GM18517 (cell line): Measurements from ENCODE around the gene EIF2S2.

Source experiments
- ATAC-seq: cut with Tn5 transposase; IDR thresholded peaks from one replicate; pipeline ENCODE4 v1.9.1; 2021; ENCODE audit warnings: mild to moderate bottlenecking, moderate library complexity; ENCODE audit not compliant: unreplicated experiment

The EIF2S2 gene

GRCh38 chr20:34066476-34067090 lies 45.5 kb downstream of the EIF2S2 start:
- no peak for ATAC-seq

- ATAC-seq = no peak
These were observed 46.8 kb downstream of the EIF2S2 start for GRCh38 chr20:34065260-34065659.

GRCh38 chr20:34064286-34064685 lies 47.8 kb downstream of the EIF2S2 start:
- ATAC-seq = no peak

DNA sequence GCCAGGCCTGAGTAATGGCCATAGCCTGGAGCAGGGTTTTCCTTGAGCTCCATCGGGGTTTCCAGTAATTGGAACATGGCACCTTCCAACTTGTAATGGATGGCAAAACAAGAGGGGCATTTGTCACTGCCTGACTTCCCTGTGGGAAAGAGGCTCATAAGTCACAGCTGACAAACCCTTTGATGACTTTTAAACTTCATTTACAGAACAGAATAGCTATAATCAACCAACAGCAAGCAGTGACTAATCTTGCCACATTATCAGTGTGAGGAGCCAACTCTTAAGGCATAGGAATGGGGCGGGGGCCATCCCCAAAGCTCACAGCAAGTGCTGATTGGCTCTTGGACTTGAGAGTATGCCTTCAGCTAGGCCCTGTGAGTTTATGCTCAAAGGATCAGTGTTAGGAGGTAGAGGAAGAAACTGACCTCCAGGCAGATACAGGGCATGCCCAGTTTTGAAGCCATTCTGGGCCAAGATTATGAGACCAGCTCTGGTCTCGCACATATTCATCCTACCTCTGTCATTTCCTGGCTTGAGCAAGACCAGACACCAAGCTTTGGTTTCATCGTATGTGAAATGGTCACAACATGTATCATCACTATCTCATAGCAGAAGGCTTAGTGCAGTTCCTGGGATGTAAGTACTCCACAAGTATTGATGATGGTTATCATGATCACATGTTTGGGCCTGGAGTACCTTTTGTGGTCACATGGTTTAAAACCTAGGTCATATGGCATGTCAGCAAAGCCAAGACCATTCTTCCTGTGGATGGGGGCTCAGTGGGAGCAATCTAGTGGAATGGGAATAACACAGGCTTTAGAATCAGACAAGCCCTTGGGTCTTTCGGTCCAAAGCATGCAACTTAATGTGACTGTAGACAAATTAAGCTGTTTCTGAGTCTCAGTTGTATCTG lies 49.2 kb downstream of the EIF2S2 start:
- no peak for ATAC-seq

- ATAC-seq = no peak
These were observed 50.3 kb downstream of the EIF2S2 start for GRCh38 chr20:34061695-34062094.

DNA sequence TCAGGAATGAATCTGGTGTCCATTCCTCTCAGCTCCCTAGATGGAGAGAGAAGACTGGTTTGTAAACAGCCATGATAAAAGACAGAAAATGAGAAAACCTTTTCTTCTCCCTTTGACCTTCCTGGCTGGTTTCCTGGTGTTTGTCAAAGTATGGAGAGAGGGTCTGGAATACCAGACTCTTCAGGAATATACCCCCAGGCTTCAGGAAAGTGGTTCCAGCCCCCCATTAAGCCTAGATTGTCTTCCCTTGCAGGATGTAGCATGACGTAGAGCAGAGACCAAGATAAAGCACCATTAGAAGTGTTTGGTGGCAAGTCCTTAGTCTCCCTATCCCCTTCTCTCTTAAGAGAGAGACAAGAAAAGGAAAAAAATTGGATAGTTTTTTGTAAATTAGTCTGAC lies 51.1 kb downstream of the EIF2S2 start:
- no peak for ATAC-seq

DNA sequence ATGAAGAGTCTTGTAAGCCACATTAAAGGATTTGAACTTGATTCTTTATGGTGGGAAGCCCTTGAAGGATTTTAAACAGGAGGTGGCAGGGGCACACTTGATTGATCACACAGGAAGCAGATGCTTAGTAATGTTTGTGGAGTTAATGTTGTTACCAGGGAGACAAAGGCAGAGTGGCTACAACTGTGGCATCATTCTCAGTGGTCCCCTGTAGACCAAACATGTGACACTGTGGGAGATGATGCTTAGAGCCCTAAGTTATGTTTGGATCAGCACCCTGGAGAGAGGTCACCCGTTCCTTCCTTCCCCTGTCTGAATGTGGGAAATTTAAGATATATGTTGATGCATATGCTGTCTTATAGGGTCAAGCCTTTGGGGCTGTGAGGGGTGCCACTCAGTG lies 53.2 kb downstream of the EIF2S2 start:
- no peak for ATAC-seq

GRCh38 chr20:34055290-34055689 lies 56.8 kb downstream of the EIF2S2 start:
- ATAC-seq = no peak

GRCh38 chr20:34052414-34052813 lies 59.6 kb downstream of the EIF2S2 start:
- no peak for ATAC-seq

GRCh38 chr20:34049897-34050695 lies 61.9 kb downstream of the EIF2S2 start:
- ATAC-seq = no peak

DNA sequence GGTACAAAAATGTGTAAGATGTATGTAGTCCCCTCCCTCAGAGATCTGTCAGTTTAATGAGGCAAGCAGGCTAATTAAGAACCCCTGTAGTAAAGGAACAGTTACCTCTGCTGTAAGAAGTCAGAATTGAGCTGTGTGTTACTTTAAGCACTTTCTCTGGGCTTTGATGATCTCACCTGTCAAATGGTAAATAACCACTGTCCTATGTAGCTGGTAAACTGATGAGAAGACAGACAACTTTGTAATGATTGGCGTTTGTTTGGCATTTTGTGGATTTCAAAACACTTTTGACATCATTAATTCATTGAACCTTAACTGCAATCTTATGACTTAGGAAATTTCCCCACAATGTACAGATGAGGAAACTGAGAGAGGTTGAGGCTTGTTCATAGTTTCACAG lies 62.7 kb downstream of the EIF2S2 start:
- no peak for ATAC-seq

GRCh38 chr20:34047917-34048316 lies 64.1 kb downstream of the EIF2S2 start:
- ATAC-seq = no peak

- no peak for ATAC-seq
These were observed 64.9 kb downstream of the EIF2S2 start for GRCh38 chr20:34047010-34047687.

DNA sequence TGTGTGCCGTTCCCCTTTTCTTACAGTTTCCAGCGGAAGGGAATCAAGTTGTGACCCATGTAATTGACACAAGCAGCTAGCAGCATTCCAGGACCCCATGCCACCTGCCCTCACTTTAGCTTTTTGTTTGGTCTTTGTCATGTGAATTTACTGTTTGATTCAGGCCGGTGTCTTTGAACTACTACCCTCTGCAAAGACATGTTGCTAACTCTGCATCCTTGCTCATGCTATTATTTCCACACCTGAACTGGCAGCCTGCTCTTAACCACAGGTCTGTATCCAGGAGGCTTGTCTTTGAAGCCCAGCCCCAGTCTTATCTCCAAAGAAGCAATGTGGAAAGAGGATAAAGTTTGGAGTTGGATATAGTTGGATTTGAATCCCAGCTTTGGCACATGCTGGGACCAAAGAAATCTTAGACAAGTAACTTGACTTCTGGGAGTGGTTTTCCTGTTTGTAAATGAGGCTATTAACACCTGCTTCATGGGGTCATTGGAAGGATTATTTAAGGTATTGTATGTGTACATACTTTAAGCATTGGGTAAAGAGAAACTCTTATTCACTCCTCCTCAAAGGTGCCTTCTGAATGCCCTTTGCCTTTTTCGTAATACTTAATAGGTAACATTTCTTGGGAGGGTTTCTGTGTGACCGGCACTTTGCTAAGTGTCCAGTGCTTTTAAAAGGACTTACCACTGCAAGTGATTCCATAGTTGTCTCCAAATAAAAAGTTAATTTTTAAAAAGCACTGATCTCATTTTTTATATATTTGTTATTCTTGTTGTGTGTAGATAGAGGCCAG lies 65.9 kb downstream of the EIF2S2 start:
- ATAC-seq = no peak

- no peak for ATAC-seq
These were observed 66.7 kb downstream of the EIF2S2 start for GRCh38 chr20:34045294-34045693.

GRCh38 chr20:34043025-34043424 lies 69.0 kb downstream of the EIF2S2 start:
- ATAC-seq = no peak

GRCh38 chr20:34042262-34042661 lies 69.8 kb downstream of the EIF2S2 start:
- no peak for ATAC-seq

GRCh38 chr20:34041226-34041625 lies 70.8 kb downstream of the EIF2S2 start:
- ATAC-seq = no peak

- ATAC-seq = no peak
These were observed 71.6 kb downstream of the EIF2S2 start for GRCh38 chr20:34040300-34040995.
